ENCODE data around the gene SCRG1.

GRCh38 chr4:173443121-173443520 is 44.2 kb upstream of the SCRG1 start:
- TF ChIP-seq ARNTL (CRISPR knock-in tag; IDR thresholded peaks at IDR 0.05; ENCODE audit: borderline replicate concordance, low read depth) (no peak), PPARA (CRISPR knock-in tag; IDR thresholded peaks at IDR 0.05; ENCODE audit: borderline replicate concordance) (no peak), TSHZ2 (CRISPR knock-in tag; IDR thresholded peaks at IDR 0.05) (no peak), RARB (CRISPR knock-in tag; IDR thresholded peaks at IDR 0.05) (no peak), OSR1 (CRISPR knock-in tag; IDR thresholded peaks at IDR 0.05) (no peak), CREB5 (CRISPR knock-in tag; IDR thresholded peaks at IDR 0.05; ENCODE audit: low read depth) (no peak), PATZ1 (CRISPR knock-in tag; IDR thresholded peaks at IDR 0.05; ENCODE audit: borderline replicate concordance) (no peak), ZFP30 (CRISPR knock-in tag; IDR thresholded peaks at IDR 0.05) (no peak)

Data from SK-N-SH treated with all-trans-retinoic acid at 6 μM for 48 hours (cell line).